HFFc6 (cell line): ENCODE measurements around the gene TGFB3. TPM values are rescaled to one million over a fixed set of nuclear protein-coding genes. Genes with fewer than 3 reads are reported as not detected.

ENCODE experiments used
- DNase-seq: peaks from one replicate; pipeline ENCODE4 v3.0.0-alpha.2; 2018
- H3K27ac Mint-ChIP-seq: 2 replicates; pipeline ENCODE4 v1.8.0; 2020; ENCODE audit warnings: mild to moderate bottlenecking, mixed read lengths
- H3K27me3 Mint-ChIP-seq: 2 replicates; pipeline ENCODE4 v1.8.0; 2021; ENCODE audit warnings: mild to moderate bottlenecking, moderate library complexity, mixed read lengths; ENCODE audit not compliant: insufficient read depth
- H3K36me3 Mint-ChIP-seq: 2 replicates; pipeline ENCODE4 v1.8.0; 2021; ENCODE audit warnings: low read depth, mixed read lengths
- H3K4me1 Mint-ChIP-seq: 2 replicates; pipeline ENCODE4 v1.8.0; 2020; ENCODE audit warnings: low read depth, mixed read lengths
- H3K4me3 Mint-ChIP-seq: 2 replicates; pipeline ENCODE4 v1.8.0; 2020; ENCODE audit warnings: mild to moderate bottlenecking, moderate library complexity, mixed read lengths
- H3K9me3 Mint-ChIP-seq: 2 replicates; pipeline ENCODE4 v1.8.0; 2020; ENCODE audit warnings: mild to moderate bottlenecking, mixed read lengths
- total RNA-seq, 6 experiments: library from RNA; stranded (reverse); fragmentation: NEBNext Ultra II Directional; extraction: Animal tissue kit (Norgen Biotek cat#: 25700); gene quantifications; 2 replicates in 1 of 6; 3 replicates in 5 of 6; pipeline ENCODE4 v1.2.3, GENCODE V29; 2021
- TF ChIP-seq, protein P1 (sequence below): fragments of 200-600 bp; sonication (generic); IDR thresholded peaks from 2 replicates; pipeline ENCODE4 v1.5.0; 2021; ENCODE audit warnings: antibody characterized with exemption, mild to moderate bottlenecking

TGFB3 gene
- total RNA-seq, 6 experiments from 2014 or later, result 4.4 to 9.3 (median 5.0) TPM

DNA sequence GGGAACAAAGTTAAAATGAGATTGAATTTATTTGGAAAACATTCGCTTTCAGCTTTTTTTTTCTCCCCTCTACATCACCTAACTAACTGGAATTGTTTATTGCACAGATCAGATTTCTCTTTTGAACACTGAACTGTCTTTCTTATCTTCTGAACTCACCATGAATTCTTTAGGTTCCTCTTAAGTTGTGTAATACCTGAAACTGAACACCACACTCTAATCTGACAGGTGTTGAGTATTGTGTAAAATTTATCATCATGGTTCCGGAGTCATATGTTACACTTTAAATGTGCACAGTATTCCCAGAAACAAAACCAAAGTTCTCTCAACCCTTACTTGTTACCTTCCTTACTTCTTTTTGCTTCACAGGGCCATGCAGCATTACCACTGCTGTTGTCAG, 66.8 kb downstream of the TGFB3 start:
- Mint-ChIP-seq H3K9me3 (no peaks in the 10 kb centered on the region), H3K36me3 (no peaks in the 10 kb centered on the region; the same call in 1 of the 2 replicates), H3K27ac (no peak overlapping the region), H3K4me3 (no peak overlapping the region), H3K27me3 (no peaks in the 10 kb centered on the region; the same call in 1 of the 2 replicates), H3K4me1 (no peaks in the 10 kb centered on the region)
- TF ChIP-seq, protein P1, sequence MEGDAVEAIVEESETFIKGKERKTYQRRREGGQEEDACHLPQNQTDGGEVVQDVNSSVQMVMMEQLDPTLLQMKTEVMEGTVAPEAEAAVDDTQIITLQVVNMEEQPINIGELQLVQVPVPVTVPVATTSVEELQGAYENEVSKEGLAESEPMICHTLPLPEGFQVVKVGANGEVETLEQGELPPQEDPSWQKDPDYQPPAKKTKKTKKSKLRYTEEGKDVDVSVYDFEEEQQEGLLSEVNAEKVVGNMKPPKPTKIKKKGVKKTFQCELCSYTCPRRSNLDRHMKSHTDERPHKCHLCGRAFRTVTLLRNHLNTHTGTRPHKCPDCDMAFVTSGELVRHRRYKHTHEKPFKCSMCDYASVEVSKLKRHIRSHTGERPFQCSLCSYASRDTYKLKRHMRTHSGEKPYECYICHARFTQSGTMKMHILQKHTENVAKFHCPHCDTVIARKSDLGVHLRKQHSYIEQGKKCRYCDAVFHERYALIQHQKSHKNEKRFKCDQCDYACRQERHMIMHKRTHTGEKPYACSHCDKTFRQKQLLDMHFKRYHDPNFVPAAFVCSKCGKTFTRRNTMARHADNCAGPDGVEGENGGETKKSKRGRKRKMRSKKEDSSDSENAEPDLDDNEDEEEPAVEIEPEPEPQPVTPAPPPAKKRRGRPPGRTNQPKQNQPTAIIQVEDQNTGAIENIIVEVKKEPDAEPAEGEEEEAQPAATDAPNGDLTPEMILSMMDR, result no peak
- no peak for DNase-seq

DNA sequence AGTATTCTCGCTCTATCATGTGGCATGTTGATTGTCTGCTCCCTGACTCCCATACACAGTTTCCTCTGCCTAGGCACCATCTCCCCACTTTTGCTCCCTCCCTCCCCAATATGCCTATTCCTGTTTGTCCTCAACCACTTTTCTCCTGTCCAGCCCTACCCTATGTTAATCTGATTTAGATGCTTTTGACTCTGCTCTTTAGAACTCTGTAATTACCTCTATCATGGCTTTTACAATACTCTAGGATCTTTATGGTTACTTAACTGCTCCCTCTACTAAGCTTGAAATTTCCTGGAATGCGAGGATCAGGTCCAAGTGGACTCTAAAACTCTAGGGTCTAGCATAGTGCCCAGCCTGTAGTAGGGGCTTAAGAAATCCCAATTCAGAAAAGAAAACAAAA, 68.6 kb downstream of the TGFB3 start:
- H3K4me3 Mint-ChIP-seq, result no peak overlapping the region
- no peaks in the 10 kb centered on the region; the same call in 1 of the 2 replicates for H3K36me3 Mint-ChIP-seq
- TF ChIP-seq, protein P1, result no peak
- H3K9me3 Mint-ChIP-seq, result no peaks in the 10 kb centered on the region
- DNase-seq, result no peak
- H3K27ac Mint-ChIP-seq, result no peak overlapping the region
- no peaks in the 10 kb centered on the region for H3K4me1 Mint-ChIP-seq
- peaks cover 1% of the 10 kb centered on the region; the same call in 1 of the 2 replicates for H3K27me3 Mint-ChIP-seq

DNA sequence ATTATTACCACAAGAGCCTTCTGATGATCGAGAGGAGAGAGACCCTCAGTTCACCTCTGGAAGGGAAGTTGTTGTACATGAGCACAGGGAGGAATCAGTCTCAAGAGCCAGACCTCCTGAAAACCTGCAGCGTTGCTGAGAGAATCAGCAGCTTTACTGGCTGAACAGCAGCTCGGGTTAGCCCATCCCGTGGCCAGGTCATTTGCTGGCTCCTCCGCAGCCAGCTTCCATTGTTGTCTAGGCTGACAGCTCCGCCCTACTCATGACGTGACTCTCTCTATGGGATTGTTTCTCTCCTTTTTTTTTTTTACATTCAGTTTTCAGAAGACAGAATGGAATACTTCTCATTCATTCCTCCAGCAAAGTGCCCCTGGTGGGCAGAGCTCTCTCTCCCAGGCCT, 69.9 kb downstream of the TGFB3 start:
- no peaks in the 10 kb centered on the region for H3K9me3 Mint-ChIP-seq
- no peaks in the 10 kb centered on the region; the same call in 1 of the 2 replicates for H3K36me3 Mint-ChIP-seq
- DNase-seq, result no peak
- H3K27ac Mint-ChIP-seq, result no peak overlapping the region
- H3K4me1 Mint-ChIP-seq, result no peaks in the 10 kb centered on the region
- no peak overlapping the region for H3K4me3 Mint-ChIP-seq
- H3K27me3 Mint-ChIP-seq, result peaks cover 1% of the 10 kb centered on the region; the same call in 1 of the 2 replicates
- TF ChIP-seq, protein P1, result no peak

DNA sequence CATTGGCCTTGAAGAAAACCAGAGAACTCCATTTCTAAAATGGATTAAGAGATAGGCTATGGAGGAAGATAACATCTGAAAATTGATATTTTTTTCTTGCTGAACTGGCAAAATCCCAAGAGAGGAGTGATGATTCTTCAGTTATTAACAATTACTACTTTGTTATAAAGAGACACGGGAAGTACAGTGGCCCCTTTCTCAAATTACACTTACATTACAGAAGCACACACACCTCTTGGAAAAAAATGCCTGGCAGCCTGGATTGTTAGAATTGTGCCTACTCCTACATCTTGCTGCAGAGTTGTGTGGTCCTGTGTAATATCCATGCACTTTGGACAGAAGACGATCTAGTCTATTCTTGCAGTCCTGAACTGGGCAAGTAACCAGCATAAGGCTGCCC, 71.7 kb downstream of the TGFB3 start:
- no peak for DNase-seq
- H3K36me3 Mint-ChIP-seq, result no peaks in the 10 kb centered on the region; the same call in 1 of the 2 replicates
- H3K27ac Mint-ChIP-seq, result no peak overlapping the region
- no peaks in the 10 kb centered on the region for H3K9me3 Mint-ChIP-seq
- H3K4me1 Mint-ChIP-seq, result peaks cover 9% of the 10 kb centered on the region
- TF ChIP-seq, protein P1, result no peak
- peaks cover 1% of the 10 kb centered on the region for H3K27me3 Mint-ChIP-seq
- no peak overlapping the region for H3K4me3 Mint-ChIP-seq

DNA sequence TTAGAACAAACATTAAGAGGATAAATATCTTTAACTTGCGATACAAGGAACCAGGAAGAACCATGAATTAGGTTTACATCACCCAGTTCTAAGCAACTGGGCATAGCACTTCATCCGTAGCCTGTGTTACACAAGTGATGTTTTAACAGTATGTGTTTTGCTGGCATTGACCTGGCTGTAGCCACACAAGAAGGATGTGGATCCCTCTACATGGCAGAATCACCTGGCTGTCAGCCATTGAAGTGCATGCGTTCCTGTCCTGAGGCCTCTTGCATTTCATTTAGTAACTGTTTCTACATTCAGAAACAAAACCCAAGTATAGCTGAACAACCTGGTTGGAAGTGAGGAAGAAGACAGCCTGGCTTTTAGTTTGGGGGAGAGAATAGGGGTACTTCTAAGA, 72.2 kb downstream of the TGFB3 start:
- H3K27me3 Mint-ChIP-seq, result peaks cover 1% of the 10 kb centered on the region
- H3K4me3 Mint-ChIP-seq, result no peak overlapping the region
- peaks cover 9% of the 10 kb centered on the region for H3K4me1 Mint-ChIP-seq
- no peak overlapping the region for H3K27ac Mint-ChIP-seq
- no peaks in the 10 kb centered on the region for H3K36me3 Mint-ChIP-seq
- no peaks in the 10 kb centered on the region for H3K9me3 Mint-ChIP-seq
- TF ChIP-seq, protein P1, result no peak
- DNase-seq, result no peak

Other genes starting within 250 kb of the TGFB3 start
- gene IFT43, start 3.8 kb upstream of the TGFB3 start, total RNA-seq, result 10 to 100 TPM; 27.1 to 33.4 (median 29.3) TPM
- gene GPATCH2L, start 169.9 kb upstream of the TGFB3 start, total RNA-seq, result 10 to 100 TPM; 38.3 to 44.8 (median 41.9) TPM